HUES6 (cell line): ENCODE results near the gene NUP214.

Experiments used
- H3K27ac ChIP-seq: 2 replicates; pipeline ENCODE4 v1.7.0; 2013; ENCODE audit warnings: low read depth, mild to moderate bottlenecking, low read length, inconsistent platforms
- H3K27me3 ChIP-seq: 2 replicates; pipeline ENCODE4 v1.6.1; 2013; ENCODE audit warnings: low read length; ENCODE audit not compliant: control insufficient read depth, insufficient read depth
- H3K36me3 ChIP-seq: 2 replicates; pipeline ENCODE4 v1.6.1; 2013; ENCODE audit warnings: low read length; ENCODE audit not compliant: control insufficient read depth, insufficient read depth
- H3K4me1 ChIP-seq: 2 replicates; pipeline ENCODE4 v1.6.1; 2013; ENCODE audit warnings: low read length; ENCODE audit not compliant: control insufficient read depth, insufficient read depth
- H3K4me3 ChIP-seq: 2 replicates; pipeline ENCODE4 v1.5.1; 2013; ENCODE audit warnings: low read depth, low read length
- H3K9ac ChIP-seq: one replicate; pipeline ENCODE4 v1.6.1; 2013; ENCODE audit warnings: mild to moderate bottlenecking, low read length
- H3K9me3 ChIP-seq: 2 replicates; pipeline ENCODE4 v1.6.1; 2013; ENCODE audit warnings: low read depth, low read length; ENCODE audit not compliant: control insufficient read depth, insufficient read depth

The NUP214 gene

DNA sequence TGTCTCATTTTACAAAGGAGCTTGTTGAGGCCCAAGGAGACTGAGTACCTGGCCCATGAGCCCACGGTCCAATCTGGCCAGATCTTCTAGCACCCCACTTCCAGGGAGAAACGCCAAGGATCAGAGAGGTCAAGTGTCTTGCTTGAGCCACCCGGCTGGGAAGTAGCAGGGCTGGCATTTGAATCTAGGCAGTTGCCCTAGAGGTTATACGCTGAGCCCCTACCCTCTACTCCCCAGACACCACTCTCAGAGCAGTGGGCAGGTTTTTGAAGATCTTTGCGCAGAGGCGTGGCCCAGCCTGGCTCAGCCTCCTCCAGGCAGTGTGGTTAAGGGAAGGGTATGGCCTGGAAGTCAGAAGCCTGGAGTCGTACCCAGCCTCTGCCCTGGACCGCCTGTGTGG lies 5.8 kb upstream of the NUP214 start:
- peaks cover 62% of the 10 kb centered on the region for H3K36me3 ChIP-seq
- no peak overlapping the region for H3K9ac ChIP-seq
- H3K9me3 ChIP-seq: no peaks in the 10 kb centered on the region
- no peak overlapping the region for H3K4me3 ChIP-seq
- 0 out of 2 replicates have a peak, but pooled peaks cover 1% of the 10 kb centered on the region for H3K4me1 ChIP-seq
- H3K27ac ChIP-seq: no peak overlapping the region
- H3K27me3 ChIP-seq: no peaks in the 10 kb centered on the region

DNA sequence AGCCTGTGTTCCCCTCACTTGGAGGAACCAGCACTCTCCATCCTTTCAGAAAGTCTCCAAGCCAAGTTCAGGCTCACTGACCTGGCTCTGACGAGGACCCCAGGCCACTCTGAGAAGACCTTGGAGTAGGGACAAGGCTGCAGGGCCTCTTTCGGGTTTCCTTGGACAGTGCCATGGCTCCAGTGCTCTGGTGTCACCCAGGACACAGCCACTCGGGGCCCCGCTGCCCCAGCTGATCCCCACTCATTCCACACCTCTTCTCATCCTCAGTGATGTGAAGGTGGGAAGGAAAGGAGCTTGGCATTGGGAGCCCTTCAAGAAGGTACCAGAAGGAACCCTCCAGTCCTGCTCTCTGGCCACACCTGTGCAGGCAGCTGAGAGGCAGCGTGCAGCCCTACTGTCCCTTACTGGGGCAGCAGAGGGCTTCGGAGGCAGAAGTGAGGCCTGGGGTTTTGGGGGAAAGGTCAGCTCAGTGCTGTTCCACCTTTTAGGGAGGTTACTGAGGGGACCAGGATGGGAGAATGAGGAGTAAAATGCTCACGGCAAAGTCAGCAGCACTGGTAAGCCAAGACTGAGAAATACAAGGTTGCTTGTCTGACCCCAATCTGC lies 4.7 kb upstream of the NUP214 start:
- H3K9ac ChIP-seq: no peak overlapping the region
- no peaks in the 10 kb centered on the region for H3K27me3 ChIP-seq
- H3K9me3 ChIP-seq: no peaks in the 10 kb centered on the region
- H3K27ac ChIP-seq: no peak overlapping the region
- H3K36me3 ChIP-seq: peaks cover 58% of the 10 kb centered on the region
- 0 out of 2 replicates have a peak, but pooled peaks cover 4% of the 10 kb centered on the region for H3K4me1 ChIP-seq
- no peak overlapping the region for H3K4me3 ChIP-seq

DNA sequence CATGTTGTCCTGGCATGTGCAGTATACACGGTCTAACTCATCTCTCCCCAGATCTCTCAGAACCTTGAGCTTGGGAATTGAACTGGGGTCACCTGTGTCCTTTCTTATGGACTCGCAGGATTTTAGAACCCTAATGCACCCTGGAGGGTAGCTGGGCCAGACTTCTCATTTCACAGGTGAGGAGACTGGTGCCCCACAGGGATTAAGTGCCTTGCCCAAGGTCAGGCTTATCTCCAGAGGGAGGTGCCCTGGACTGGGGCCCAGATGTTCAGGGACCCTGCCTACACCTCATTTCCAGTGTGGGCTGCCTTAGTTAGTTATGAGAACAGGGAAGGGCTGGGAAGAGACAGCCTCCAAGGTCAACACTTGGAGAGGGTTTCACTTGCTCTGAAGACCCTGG lies 4.0 kb upstream of the NUP214 start:
- no peak overlapping the region for H3K4me3 ChIP-seq
- no peaks in the 10 kb centered on the region for H3K9me3 ChIP-seq
- H3K4me1 ChIP-seq: 0 out of 2 replicates have a peak, but pooled peaks cover 4% of the 10 kb centered on the region
- H3K27me3 ChIP-seq: no peaks in the 10 kb centered on the region
- H3K27ac ChIP-seq: no peak overlapping the region
- peaks cover 54% of the 10 kb centered on the region for H3K36me3 ChIP-seq
- H3K9ac ChIP-seq: no peak overlapping the region

DNA sequence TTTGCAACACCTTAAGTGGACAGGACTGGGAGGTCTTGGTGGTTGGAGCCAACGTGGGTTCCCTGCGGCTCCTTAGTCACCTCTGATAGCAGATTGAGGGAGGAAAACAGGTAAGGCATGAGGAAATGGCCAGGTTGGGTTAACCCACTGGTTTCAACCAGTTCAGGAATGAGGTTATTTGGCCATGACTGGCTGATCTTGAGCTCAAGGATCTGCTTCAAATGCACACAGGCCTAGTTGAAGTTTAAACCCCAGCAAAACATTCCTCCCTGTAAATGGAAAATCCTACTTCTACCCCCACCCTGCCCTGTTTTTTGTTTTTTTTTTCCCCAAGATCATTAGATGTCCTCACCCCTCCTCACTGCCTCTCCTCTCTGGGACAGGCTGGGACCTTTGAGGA lies 3.2 kb upstream of the NUP214 start:
- no peak overlapping the region for H3K4me3 ChIP-seq
- H3K27ac ChIP-seq: no peak overlapping the region
- 0 out of 2 replicates have a peak, but pooled peaks cover 4% of the 10 kb centered on the region for H3K4me1 ChIP-seq

DNA sequence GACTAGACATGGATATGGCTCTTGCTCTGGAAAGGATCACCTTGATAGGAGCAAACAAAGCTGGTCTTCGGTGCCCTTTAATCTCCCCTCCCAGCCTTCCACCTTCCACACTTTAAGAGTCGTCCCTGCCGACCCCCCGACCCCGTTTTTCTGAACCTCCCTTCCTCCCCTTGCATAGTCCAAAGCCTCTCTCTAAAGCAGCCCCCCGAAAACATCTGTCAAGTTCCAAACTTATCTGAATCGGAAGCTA lies 423 bp upstream of the NUP214 start:
- no peaks in the 10 kb centered on the region for H3K9me3 ChIP-seq

More for the DNA sequence above, 3.2 kb upstream of the NUP214 start:
- no peaks in the 10 kb centered on the region for H3K9me3 ChIP-seq
- peaks cover 48% of the 10 kb centered on the region for H3K36me3 ChIP-seq
- no peak overlapping the region for H3K9ac ChIP-seq
- H3K27me3 ChIP-seq: no peaks in the 10 kb centered on the region

DNA sequence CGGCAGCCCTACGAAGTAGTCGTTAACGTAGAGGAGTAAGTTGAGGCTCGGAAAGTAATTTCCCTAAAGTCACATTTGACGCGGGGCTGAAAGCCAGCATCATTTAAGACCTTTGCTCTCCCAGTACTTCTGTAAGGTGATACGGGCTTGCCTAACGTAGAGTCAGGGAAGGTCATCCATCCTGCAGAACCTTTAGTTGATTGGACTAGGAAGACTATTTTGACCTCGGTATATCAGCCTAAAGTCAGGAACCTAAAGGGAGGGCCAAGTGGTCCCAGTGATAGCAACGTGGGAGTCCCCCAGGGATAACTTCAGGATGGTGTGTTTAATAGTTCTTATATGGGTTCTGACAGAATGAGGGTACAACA lies 657 bp downstream of the NUP214 start:
- Histone ChIP-seq H3K4me3 (peak overlapping the region; percentile 92), H3K36me3 (peaks cover 52% of the 10 kb centered on the region)

More for the DNA sequence above, 423 bp upstream of the NUP214 start:
- peak overlapping the region; percentile 92 for H3K4me3 ChIP-seq
- 0 out of 2 replicates have a peak, but pooled peaks cover 4% of the 10 kb centered on the region for H3K4me1 ChIP-seq
- no peaks in the 10 kb centered on the region for H3K27me3 ChIP-seq
- peaks cover 52% of the 10 kb centered on the region for H3K36me3 ChIP-seq
- H3K27ac ChIP-seq: peak overlapping the region; percentile 89
- peak overlapping the region; percentile 92 for H3K9ac ChIP-seq

DNA sequence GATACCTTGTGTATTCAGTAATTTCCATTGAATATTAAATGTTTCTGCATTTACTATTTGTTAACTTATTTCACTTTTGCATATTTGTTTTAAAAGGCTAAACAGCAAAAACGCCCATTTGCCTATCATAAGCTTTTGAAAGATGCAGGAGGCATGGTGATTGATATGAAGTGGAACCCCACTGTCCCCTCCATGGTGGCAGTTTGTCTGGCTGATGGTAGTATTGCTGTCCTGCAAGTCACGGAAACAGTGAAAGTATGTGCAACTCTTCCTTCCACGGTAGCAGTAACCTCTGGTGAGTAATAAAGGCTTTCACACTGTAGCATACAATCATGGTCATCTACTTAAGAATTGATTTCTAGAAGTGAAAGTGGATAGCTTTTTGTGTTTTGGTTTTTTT lies 3.8 kb downstream of the NUP214 start:
- Histone ChIP-seq H3K27ac (no peak overlapping the region), H3K27me3 (no peaks in the 10 kb centered on the region), H3K4me1 (0 out of 2 replicates have a peak, but pooled peaks cover 4% of the 10 kb centered on the region), H3K4me3 (no peak overlapping the region), H3K36me3 (peaks cover 68% of the 10 kb centered on the region), H3K9me3 (no peaks in the 10 kb centered on the region), H3K9ac (no peak overlapping the region)

More for the DNA sequence above, 657 bp downstream of the NUP214 start:
- Histone ChIP-seq H3K9me3 (no peaks in the 10 kb centered on the region), H3K27ac (peak overlapping the region; percentile 8; the same call in 1 of the 2 replicates), H3K9ac (peak overlapping the region; percentile 94), H3K27me3 (no peaks in the 10 kb centered on the region), H3K4me1 (0 out of 2 replicates have a peak, but pooled peaks cover 4% of the 10 kb centered on the region)

DNA sequence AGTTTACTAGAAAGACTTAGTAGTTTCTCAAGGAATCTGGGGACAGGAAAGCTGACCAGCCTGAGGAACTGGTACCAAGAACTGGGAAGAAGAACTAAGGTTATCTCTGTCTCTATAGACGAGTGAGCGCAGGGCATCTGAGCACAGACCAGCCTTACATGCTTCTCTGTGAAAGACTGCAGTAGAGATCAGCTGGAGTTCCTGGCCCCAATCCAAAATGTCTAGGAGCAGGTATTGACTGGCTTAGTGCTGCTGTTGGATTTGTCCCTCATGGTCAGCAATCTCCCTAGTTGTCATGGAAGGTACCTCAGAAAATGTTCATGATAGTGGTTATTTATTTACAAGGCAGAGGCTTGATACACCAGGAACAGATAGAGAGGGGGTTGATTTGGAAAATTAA lies 13.3 kb downstream of the NUP214 start:
- Histone ChIP-seq H3K4me3 (no peak overlapping the region), H3K4me1 (no peaks in the 10 kb centered on the region), H3K36me3 (peaks cover 94% of the 10 kb centered on the region), H3K9ac (no peak overlapping the region), H3K27me3 (no peaks in the 10 kb centered on the region), H3K27ac (no peak overlapping the region), H3K9me3 (no peaks in the 10 kb centered on the region)

DNA sequence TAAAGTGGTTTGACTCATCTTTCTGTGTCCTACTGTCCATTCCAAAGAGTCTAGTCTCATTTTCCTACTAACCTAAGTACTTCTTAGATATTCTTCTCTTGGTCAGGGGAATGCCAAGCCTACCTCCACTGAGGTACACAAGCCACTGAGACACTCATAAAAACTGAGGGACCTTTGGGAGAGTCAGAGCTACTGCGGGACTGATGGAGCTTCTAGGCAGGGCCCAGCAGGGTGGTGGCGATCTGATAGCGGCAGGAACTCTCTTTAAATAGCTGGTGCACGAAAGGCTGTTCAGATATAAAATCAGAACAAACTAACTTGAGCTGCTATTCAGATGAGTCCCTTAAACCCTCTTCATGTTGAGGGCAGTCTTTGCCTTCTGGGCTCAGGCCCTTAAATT lies 14.7 kb downstream of the NUP214 start:
- no peaks in the 10 kb centered on the region for H3K4me1 ChIP-seq
- peaks cover 94% of the 10 kb centered on the region for H3K36me3 ChIP-seq
- no peak overlapping the region for H3K9ac ChIP-seq
- no peaks in the 10 kb centered on the region for H3K9me3 ChIP-seq
- H3K27ac ChIP-seq: no peak overlapping the region
- H3K4me3 ChIP-seq: no peak overlapping the region
- no peaks in the 10 kb centered on the region for H3K27me3 ChIP-seq

DNA sequence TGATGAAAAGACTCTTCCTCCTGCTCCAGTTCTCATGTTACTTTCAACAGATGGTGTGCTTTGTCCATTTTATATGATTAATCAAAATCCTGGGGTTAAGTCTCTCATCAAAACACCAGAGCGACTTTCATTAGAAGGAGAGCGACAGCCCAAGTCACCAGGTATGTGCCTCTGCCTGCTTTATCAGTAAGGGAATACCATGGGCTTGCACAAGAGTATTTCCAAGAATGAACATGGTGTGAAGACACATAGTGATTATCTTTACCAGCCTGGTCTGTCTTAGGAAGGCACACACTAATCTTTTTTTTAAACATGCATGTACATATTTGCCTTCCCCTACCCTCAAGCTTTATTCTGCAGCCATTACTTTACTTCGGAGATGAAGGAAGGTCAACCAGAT lies 15.2 kb downstream of the NUP214 start:
- no peak overlapping the region for H3K4me3 ChIP-seq
- H3K4me1 ChIP-seq: no peaks in the 10 kb centered on the region
- no peak overlapping the region for H3K9ac ChIP-seq
- no peak overlapping the region for H3K27ac ChIP-seq
- H3K27me3 ChIP-seq: no peaks in the 10 kb centered on the region
- H3K9me3 ChIP-seq: no peaks in the 10 kb centered on the region
- peaks cover 94% of the 10 kb centered on the region for H3K36me3 ChIP-seq

DNA sequence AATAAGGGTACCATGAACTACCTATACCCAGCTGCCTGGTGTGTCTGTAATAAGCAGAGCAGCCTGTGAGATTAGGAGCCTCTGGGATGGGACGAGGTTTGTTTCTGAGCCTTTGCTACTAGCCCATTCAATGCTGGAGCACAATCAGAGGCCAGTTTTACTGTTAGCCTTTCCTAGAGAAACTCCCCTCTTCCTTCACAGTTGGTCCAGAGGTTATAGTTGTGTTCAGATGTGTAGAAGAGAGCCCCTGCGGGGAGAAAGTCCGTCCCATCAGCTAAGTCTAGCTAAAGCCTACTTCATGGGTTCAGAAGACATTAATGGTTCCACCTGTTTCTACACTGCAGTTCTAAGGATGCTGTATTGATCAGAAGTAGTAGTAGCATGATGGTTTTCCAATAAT lies 16.8 kb downstream of the NUP214 start:
- Histone ChIP-seq H3K4me1 (no peaks in the 10 kb centered on the region), H3K36me3 (peaks cover 94% of the 10 kb centered on the region), H3K4me3 (no peak overlapping the region), H3K27me3 (no peaks in the 10 kb centered on the region), H3K27ac (no peak overlapping the region), H3K9ac (no peak overlapping the region), H3K9me3 (no peaks in the 10 kb centered on the region)

DNA sequence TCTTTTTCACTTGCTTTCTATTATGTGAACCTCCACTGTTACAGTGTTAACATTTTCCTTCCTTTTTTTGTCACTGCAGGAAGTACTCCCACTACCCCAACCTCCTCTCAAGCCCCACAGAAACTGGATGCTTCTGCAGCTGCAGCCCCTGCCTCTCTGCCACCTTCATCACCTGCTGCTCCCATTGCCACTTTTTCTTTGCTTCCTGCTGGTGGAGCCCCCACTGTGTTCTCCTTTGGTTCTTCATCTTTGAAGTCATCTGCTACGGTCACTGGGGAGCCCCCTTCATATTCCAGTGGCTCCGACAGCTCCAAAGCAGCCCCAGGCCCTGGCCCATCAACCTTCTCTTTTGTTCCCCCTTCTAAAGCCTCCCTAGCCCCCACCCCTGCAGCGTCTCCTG lies 18.8 kb downstream of the NUP214 start:
- Histone ChIP-seq H3K9me3 (no peaks in the 10 kb centered on the region), H3K27ac (no peak overlapping the region), H3K4me1 (no peaks in the 10 kb centered on the region), H3K9ac (no peak overlapping the region), H3K36me3 (peaks cover 95% of the 10 kb centered on the region), H3K4me3 (no peak overlapping the region), H3K27me3 (no peaks in the 10 kb centered on the region)
